HG02981 (cell line): ENCODE measurements around the gene RASGRP4.
"Not testable (repeated sequence)": the region's sequence is repeated elsewhere in the genome, so short reads cannot be mapped to it uniquely, and the experiment has no call there.

Experiments used
- ATAC-seq: cut with Tn5 transposase; IDR thresholded peaks from one replicate; pipeline ENCODE4 v1.9.1; 2021; ENCODE audit warnings: mild to moderate bottlenecking, moderate library complexity; ENCODE audit not compliant: unreplicated experiment

The RASGRP4 gene

GRCh38 chr19:38449518-38449917 lies 23.5 kb upstream of the RASGRP4 start:
- ATAC-seq = no peak

GRCh38 chr19:38448225-38448624 lies 22.2 kb upstream of the RASGRP4 start:
- no peak for ATAC-seq

- no peak for ATAC-seq
These were observed 19.3 kb upstream of the RASGRP4 start for GRCh38 chr19:38445362-38445761.

- no peak for ATAC-seq
These were observed 18.0 kb upstream of the RASGRP4 start for GRCh38 chr19:38444026-38444425.

DNA sequence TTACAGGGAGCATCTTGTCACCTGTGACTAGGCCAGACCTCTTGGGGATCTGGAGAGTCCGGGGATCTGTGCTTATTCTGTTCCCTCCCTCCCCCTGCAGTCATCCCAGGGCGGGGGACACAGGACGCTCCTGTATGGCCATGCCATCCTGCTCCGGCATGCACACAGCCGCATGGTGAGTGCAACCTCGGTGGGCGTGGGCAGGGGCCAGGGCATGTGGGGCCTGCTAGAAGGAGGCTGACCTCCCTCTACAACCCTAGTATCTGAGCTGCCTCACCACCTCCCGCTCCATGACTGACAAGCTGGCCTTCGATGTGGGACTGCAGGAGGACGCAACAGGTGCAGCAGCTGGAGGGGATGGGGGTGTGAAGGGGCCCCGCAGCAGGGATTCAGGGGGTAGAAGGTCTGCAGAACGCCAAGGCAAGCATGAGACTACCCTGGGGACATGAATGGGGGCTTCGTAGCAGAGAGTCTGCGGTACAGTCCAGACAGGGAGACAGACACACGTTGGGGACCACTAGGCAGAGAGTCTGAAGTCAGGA lies 17.5 kb upstream of the RASGRP4 start:
- ATAC-seq = no peak

DNA sequence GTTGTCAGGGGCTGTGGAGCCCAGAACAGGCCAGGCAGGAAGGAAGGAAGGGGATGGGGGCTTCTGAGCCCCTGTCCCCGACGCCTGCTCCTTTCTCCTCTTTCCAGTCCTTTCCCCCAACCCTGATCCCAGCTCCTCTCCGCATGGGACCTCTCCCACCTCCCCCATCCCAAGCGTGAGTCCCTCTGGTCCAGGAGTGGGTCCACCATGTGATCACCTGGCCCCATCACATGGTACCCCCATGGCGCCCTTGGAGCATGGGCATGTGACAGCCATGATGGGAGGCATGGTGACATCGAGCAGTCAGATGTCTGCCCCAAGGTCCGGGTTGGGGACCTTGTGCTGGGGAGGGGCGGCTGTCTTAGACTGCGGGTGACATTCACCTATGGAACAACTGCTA lies 16.7 kb upstream of the RASGRP4 start:
- ATAC-seq = no peak

GRCh38 chr19:38441657-38442348 lies 15.8 kb upstream of the RASGRP4 start:
- ATAC-seq = no peak

DNA sequence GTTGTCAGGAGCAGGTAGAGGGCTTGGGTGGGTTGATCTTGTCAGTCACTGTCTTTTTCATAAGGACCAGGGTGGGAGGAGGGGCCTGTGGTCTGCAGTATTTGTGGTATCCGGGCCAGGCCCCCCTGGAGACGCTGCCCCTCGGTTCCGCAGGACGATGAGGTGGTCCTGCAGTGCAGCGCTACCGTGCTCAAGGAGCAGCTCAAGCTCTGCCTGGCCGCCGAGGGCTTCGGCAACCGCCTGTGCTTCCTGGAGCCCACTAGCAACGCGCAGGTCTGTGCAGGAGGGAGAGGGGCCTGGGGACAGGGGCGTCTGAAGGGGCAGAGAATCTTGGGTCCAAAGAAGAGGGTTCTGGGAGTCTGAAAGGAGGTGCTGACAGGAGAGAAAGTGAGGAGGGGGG lies 14.6 kb upstream of the RASGRP4 start:
- no peak for ATAC-seq

DNA sequence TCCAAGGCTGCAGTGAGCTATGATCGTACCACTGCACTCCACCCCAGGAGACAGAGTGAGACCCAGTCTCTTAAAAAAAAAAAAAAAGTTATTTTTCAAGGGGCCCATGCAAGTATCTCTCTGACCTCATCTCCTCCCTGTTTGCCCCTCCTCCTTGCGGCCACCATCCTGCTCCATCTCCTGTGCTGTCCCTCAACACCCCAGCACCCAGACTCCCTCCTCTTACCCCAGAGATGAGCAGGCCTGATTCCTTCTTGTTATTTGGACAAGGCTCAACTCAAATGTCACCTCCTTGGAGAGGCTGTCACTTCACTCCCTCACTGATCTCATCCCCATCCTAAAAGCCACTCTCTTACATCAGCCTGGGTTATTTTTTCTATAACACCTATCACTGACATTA lies 11.9 kb upstream of the RASGRP4 start:
- no peak for ATAC-seq

DNA sequence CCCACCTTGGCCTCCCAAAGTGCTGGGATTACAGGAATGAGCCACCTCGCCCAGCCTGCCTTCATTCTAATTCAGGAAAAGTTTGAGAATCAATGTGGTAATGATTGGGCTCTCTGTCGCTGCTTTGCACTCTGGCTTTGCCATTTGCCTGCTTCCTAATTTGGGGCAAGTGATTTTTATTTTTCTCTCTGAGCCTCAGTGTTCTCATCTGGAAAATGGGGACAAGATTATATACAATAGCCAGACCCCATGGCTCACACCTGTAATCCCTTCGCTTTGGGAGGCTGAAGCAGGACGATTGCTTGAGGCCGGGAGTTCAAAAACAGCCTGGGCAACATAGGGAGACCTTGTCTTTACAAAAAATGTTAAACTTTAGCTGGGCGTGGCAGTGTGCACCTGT lies 11.3 kb upstream of the RASGRP4 start:
- ATAC-seq = no peak

DNA sequence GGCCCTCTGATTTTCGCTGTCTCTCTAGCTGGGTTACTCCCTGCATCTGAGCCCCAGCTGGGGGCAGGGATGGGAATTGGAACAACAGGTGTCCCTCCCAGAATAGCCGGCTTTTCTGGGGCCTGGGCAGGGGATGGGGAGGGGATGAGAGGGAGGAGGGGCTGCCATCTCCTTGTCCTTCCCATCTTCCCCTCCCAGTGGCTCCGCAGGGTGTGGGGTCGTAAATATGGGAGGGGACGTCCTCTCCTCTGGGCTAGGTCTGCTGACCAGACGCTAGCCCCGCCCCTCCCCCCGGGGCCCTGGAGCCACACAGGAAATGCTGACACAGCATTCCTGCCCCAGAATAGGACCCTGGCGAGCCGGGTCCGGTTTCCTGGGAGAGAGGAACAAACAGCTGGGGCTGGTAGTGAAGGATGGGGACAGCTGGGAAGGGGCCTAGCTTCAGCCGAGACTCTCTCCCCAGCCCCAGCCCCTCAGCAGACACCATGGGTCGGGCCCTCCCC lies 8.6 kb upstream of the RASGRP4 start:
- ATAC-seq = no peak

GRCh38 chr19:38433268-38433733 lies 7.3 kb upstream of the RASGRP4 start, which contains the start of gene RYR1:
Gene RYR1 (plus strand): TSS chr19:38433691. CDS start chr19:38433830, 139 bp downstream.
- no peak for ATAC-seq

DNA sequence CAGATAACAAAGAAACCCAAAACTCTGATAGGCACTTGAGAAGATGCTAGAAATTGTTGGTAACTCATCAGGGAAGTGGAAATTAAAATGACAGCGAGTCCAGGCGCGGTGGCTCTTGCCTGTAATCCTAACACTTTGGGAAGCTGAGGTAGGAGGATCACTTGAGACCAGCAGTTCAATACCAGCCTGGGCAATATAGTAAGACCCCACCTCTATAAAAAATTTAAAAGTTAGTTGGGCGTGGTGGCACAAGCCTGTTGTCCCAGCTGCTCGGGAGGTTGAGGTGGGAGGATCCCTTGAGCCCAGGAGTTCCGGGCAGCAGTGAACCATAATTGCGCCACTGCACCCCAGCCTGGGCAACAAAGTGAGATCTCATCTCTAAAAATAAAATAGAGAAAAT lies 4.9 kb upstream of the RASGRP4 start:
- no peak for ATAC-seq

DNA sequence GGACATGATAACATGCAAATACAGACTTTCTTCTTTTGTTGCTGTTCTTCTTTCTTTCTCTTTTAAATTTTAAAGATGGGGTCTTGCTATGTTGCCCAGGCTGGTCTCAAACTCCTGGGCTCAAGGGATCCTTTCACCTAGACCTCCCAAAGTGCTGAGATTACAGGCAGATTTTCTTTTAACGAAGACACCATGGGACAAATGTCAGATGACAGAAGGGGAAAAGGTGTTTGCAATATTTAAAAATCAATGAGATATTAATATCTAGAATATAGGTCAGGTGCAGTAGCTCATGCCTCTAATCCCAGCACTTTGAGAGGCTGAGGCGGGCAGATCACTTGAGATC lies 3.8 kb upstream of the RASGRP4 start:
- ATAC-seq = no peak

DNA sequence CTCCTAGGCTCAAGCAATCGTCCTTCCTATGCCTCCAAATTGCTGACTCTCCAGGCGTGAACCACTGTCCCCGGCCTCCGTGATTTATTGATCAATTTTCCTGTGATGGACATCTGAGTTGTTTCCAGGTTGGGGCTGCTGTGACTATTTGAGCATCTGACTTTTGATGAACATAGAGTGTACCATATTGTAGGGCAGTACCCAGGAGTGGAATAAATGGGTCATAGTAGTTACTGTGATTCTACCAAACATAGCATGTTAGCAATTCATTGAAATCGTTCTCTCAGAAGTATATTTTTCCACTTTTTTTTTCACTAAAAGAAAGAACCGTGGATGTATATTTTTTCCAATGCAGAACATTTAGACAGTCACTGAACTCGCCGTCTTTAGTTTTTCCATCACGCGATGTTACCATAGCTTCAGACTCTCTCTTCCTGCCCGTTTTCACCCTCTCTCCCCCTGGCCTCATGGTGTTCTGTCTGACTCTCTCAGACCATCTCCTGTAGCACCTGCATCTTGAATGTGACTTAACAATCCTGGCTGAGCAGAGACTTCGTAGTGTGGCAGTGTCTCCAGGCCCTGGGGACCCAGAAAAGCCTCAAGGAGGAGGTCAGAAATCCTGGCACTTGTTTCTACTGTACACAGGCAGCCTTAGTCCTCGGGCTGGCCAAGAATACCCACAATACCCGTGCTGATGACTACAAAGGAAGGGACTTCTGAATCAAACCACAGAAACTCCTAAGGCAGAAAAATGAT lies 3.2 kb upstream of the RASGRP4 start:
- no peak for ATAC-seq

GRCh38 chr19:38427035-38427677 lies 1.1 kb upstream of the RASGRP4 start:
- not testable (repeated sequence) for ATAC-seq

DNA sequence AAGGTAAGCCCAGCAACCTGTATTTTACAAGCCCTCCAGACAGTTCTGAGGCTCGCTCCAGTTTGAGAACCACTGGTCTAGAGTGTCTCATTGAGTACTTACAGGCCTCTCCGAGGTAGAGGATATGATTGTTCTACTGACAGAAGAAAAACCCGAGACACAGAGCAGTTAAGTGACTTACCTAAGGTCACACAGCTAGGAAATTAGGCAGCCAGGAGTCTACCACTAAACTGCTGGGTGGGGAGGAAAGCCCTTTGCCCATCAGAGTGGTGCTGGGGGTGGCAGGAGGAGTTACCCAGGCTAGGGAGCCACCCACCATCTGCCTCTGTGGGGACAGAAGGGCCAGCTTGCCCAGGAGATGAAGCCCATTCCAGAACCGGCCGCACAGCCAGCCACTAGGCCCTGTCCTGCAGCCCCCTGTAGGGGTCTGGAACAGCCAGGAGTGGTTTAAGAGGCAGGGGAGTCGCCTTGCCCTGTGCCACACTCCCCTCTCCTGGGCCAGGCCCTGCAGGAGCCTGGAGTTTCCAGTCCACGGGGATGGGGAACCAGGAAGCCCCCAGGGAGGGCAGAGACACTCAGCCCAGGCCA lies 703 bp downstream of the RASGRP4 start:
- ATAC-seq = no peak

- no peak for ATAC-seq
These were observed 1.7 kb downstream of the RASGRP4 start for GRCh38 chr19:38424272-38424671.

- no peak for ATAC-seq
These were observed 3.6 kb downstream of the RASGRP4 start for GRCh38 chr19:38422438-38422837.

DNA sequence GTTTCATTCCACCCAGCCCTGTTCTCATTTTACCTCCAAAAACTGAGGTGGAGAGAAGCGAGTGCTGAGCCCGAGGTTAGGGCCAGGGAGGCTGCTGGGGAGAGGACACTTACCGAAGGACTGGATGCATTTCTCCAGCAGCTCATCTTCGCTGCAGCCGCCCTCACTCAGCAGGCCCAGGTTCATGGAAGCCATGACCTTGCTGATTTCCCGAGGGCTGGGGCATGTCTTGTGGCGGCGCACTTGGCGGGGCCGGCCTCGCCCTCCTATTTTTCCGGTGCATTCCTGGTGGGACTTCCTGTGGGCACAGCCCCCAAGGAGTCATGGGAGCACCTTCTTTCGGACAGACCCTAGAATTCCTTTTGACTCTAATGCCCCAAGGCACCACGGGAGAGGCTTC lies 4.2 kb downstream of the RASGRP4 start:
- no peak for ATAC-seq

GRCh38 chr19:38420935-38421334 lies 5.1 kb downstream of the RASGRP4 start:
- ATAC-seq = no peak
